ENCODE results near the gene FFAR2. TPM values are rescaled to one million over a fixed set of nuclear protein-coding genes. Genes with fewer than 3 reads are reported as not detected.
"Not testable (repeated sequence)": the region's sequence is repeated elsewhere in the genome, so short reads cannot be mapped to it uniquely, and the experiment has no call there.

FFAR2 gene
- total RNA-seq, 2 donors from 2014 or later, result not detected

GRCh38 chr19:35459414-35460082 lies 11.5 kb downstream of the FFAR2 start:
- Histone ChIP-seq H3K9me3 (ENCODE audit: control insufficient read depth, low read length) (no peaks in the 10 kb centered on the region), H3K9ac (ENCODE audit: extremely low read depth, low read length, poor library complexity, severe bottlenecking) (no peak overlapping the region), H3K27ac (ENCODE audit: low read depth, low read length) (no peak overlapping the region), H3K4me1 (ENCODE audit: control insufficient read depth, insufficient read depth, low read length) (peaks cover 5% of the 10 kb centered on the region), H3K36me3 (ENCODE audit: control insufficient read depth, insufficient read depth, low read length) (no peaks in the 10 kb centered on the region), H3K4me3 (ENCODE audit: low read length) (no peak overlapping the region), H3K27me3 (ENCODE audit: control insufficient read depth, insufficient read depth, low read length, poor library complexity, severe bottlenecking) (no peaks in the 10 kb centered on the region)
- TF ChIP-seq CTCF (conservative IDR thresholded peaks at IDR 0.05), result no peak
- no peak overlapping the region for H3K27ac Mint-ChIP-seq
- WGBS, 2 experiments (ENCODE audit: insufficient coverage in 1 of 2, insufficient read length in 1 of 2), result 89% methylated on average over 14 of the region's 14 CpGs
- no peak overlapping the region for H3K4me3 Mint-ChIP-seq
- no peaks in the 10 kb centered on the region for H3K9me3 Mint-ChIP-seq
- peaks cover 27% of the 10 kb centered on the region for H3K4me1 Mint-ChIP-seq
- no peaks in the 10 kb centered on the region for H3K27me3 Mint-ChIP-seq (ENCODE audit: insufficient read depth)
- DNase-seq, result no peak
- H3K36me3 Mint-ChIP-seq (ENCODE audit: low read depth), result no peaks in the 10 kb centered on the region

- no peak for TF ChIP-seq CTCF (conservative IDR thresholded peaks at IDR 0.05)
- H3K4me1 ChIP-seq (ENCODE audit: control insufficient read depth, insufficient read depth, low read length), result peaks cover 5% of the 10 kb centered on the region
- H3K9me3 ChIP-seq (ENCODE audit: control insufficient read depth, low read length), result no peaks in the 10 kb centered on the region
- no peak overlapping the region for H3K4me3 ChIP-seq (ENCODE audit: low read length)
- Mint-ChIP-seq H3K9me3 (no peaks in the 10 kb centered on the region), H3K27ac (no peak overlapping the region), H3K4me3 (no peak overlapping the region), H3K27me3 (ENCODE audit: insufficient read depth) (no peaks in the 10 kb centered on the region), H3K4me1 (peaks cover 27% of the 10 kb centered on the region), H3K36me3 (ENCODE audit: low read depth) (no peaks in the 10 kb centered on the region)
- no peak for DNase-seq
- H3K27me3 ChIP-seq (ENCODE audit: control insufficient read depth, insufficient read depth, low read length, poor library complexity, severe bottlenecking), result no peaks in the 10 kb centered on the region
- H3K27ac ChIP-seq (ENCODE audit: low read depth, low read length), result no peak overlapping the region
- H3K36me3 ChIP-seq (ENCODE audit: control insufficient read depth, insufficient read depth, low read length), result no peaks in the 10 kb centered on the region
- 97 to 100% methylated on average over 2 to 9 of the region's 10 CpGs for WGBS, 2 experiments (ENCODE audit: insufficient coverage in 1 of 2, insufficient read length in 1 of 2)
- no peak overlapping the region for H3K9ac ChIP-seq (ENCODE audit: extremely low read depth, low read length, poor library complexity, severe bottlenecking)
Measured at GRCh38 chr19:35460608-35461007, 12.6 kb downstream of the FFAR2 start.

DNA sequence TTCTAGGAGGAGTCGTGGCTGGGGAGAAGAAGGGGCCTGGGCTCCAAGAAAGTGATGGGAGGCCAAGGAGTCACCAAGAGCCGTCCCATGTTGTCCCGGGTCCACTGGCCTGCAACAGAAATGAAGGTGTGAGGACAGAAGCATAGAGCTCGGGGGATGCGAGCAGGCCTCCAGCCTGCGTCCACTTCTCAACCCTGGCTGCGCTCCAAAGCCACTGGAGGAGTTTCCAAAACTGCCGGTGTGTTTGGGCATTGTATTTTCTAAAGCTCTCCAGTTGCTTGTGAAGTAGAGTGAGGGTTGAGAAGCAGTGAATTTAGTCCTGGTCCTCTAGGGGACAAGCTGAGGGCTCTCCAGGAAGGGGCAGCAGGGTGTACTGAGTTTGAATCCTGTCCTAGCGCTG lies 13.0 kb downstream of the FFAR2 start:
- H3K27ac ChIP-seq (ENCODE audit: low read depth, low read length), result no peak overlapping the region
- no peak overlapping the region for H3K9ac ChIP-seq (ENCODE audit: extremely low read depth, low read length, poor library complexity, severe bottlenecking)
- Mint-ChIP-seq H3K36me3 (ENCODE audit: low read depth) (no peaks in the 10 kb centered on the region), H3K4me3 (no peak overlapping the region), H3K9me3 (no peaks in the 10 kb centered on the region), H3K27ac (no peak overlapping the region), H3K4me1 (peaks cover 27% of the 10 kb centered on the region), H3K27me3 (ENCODE audit: insufficient read depth) (no peaks in the 10 kb centered on the region)
- 91 to 98% methylated on average over 7 to 9 of the region's 9 CpGs for WGBS, 2 experiments (ENCODE audit: insufficient coverage in 1 of 2, insufficient read length in 1 of 2)
- no peaks in the 10 kb centered on the region for H3K9me3 ChIP-seq (ENCODE audit: control insufficient read depth, low read length)
- H3K36me3 ChIP-seq (ENCODE audit: control insufficient read depth, insufficient read depth, low read length), result no peaks in the 10 kb centered on the region
- no peak for TF ChIP-seq CTCF (conservative IDR thresholded peaks at IDR 0.05)
- H3K4me1 ChIP-seq (ENCODE audit: control insufficient read depth, insufficient read depth, low read length), result peaks cover 5% of the 10 kb centered on the region
- DNase-seq, result no peak
- no peaks in the 10 kb centered on the region for H3K27me3 ChIP-seq (ENCODE audit: control insufficient read depth, insufficient read depth, low read length, poor library complexity, severe bottlenecking)
- H3K4me3 ChIP-seq (ENCODE audit: low read length), result no peak overlapping the region

GRCh38 chr19:35461788-35462187 lies 13.7 kb downstream of the FFAR2 start:
- not testable (repeated sequence) for H3K36me3 ChIP-seq (ENCODE audit: control insufficient read depth, insufficient read depth, low read length); H3K27me3 Mint-ChIP-seq (ENCODE audit: insufficient read depth); H3K4me1 ChIP-seq (ENCODE audit: control insufficient read depth, insufficient read depth, low read length); H3K4me3 ChIP-seq (ENCODE audit: low read length); H3K9me3 Mint-ChIP-seq; H3K27me3 ChIP-seq (ENCODE audit: control insufficient read depth, insufficient read depth, low read length, poor library complexity, severe bottlenecking); H3K9me3 ChIP-seq (ENCODE audit: control insufficient read depth, low read length); H3K27ac Mint-ChIP-seq; DNase-seq; H3K9ac ChIP-seq (ENCODE audit: extremely low read depth, low read length, poor library complexity, severe bottlenecking); H3K4me3 Mint-ChIP-seq; H3K27ac ChIP-seq (ENCODE audit: low read depth, low read length); H3K36me3 Mint-ChIP-seq (ENCODE audit: low read depth)
- peaks cover 31% of the 10 kb centered on the region for H3K4me1 Mint-ChIP-seq
